ENCODE data around the gene GBX1.

The GBX1 gene

DNA sequence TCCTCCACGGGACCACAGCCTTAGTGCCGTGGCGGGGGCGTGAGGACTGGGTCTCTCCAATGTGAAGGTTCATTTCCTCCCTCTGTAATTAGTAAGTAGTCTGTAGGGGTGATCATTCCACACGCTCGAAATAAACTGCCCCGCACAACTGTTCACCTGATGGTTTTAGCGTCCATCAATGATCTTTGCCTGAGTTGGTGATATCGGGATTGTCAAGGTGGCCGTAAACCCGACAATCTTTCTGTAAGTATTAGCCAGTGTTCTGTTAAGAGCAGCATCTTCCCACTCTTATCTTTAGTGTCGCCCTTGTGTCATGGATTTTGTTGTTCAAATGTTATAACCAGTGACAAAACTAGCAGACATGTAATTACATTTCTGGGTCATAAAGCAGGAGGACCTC is 63.5 kb downstream of the GBX1 start:
- DNase-seq (ENCODE audit: low spot score), result no peak
- TF ChIP-seq, protein P1, sequence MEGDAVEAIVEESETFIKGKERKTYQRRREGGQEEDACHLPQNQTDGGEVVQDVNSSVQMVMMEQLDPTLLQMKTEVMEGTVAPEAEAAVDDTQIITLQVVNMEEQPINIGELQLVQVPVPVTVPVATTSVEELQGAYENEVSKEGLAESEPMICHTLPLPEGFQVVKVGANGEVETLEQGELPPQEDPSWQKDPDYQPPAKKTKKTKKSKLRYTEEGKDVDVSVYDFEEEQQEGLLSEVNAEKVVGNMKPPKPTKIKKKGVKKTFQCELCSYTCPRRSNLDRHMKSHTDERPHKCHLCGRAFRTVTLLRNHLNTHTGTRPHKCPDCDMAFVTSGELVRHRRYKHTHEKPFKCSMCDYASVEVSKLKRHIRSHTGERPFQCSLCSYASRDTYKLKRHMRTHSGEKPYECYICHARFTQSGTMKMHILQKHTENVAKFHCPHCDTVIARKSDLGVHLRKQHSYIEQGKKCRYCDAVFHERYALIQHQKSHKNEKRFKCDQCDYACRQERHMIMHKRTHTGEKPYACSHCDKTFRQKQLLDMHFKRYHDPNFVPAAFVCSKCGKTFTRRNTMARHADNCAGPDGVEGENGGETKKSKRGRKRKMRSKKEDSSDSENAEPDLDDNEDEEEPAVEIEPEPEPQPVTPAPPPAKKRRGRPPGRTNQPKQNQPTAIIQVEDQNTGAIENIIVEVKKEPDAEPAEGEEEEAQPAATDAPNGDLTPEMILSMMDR (IDR thresholded peaks at IDR 0.05; ENCODE audit: extremely low read depth, insufficient read depth, missing control alignments), result no peak
- in situ Hi-C loops (cut with MboI; ENCODE audit: low pct_unique_long_range_greater_than_20kb, low sequenced_read_pairs, unreplicated experiment), result no loop called here

GRCh38 chr7:151102991-151103390 is 64.5 kb downstream of the GBX1 start:
- DNase-seq (ENCODE audit: low spot score), result no peak
- in situ Hi-C loops (cut with MboI; ENCODE audit: low pct_unique_long_range_greater_than_20kb, low sequenced_read_pairs, unreplicated experiment), result no loop called here
- TF ChIP-seq, protein P1 (IDR thresholded peaks at IDR 0.05; ENCODE audit: extremely low read depth, insufficient read depth, missing control alignments), result no peak

DNA sequence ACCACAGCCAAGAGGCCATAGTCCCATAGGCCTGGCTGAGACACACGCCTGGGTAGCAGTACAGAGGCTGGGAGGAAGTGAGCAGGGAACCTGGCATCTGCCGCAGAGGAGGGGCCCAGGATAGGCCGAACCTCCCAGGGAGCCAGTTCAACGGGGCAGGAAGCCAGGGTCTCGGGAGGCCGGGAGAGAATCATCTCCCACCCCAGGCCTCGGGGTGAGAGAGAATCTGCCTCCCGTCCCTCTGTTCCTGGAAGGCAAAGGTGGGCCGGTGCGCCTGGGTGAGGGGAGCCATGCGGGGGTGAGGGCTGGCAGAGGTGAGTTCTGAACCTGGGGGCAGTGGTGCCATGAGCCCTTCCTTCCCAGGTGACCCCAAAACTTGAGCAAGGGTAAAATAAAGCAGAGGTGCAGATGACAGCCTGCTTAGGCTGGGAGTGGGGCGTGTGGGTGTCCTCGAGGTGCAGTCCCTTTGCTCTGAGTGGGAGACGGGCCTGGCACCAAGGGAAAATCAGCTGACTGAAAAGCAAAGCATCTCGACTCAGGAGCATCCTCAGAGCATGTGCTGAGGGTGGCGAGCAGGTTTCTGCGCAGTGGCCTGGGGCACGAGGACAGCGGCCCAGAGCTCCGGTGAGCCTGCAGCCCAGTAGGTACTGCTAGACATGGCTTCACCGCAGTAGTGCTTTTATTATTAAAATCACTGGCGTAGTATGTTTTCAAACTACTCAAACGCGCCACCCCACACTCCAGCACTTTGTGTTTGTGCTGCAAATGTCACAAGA is 65.7 kb downstream of the GBX1 start:
- no peak for DNase-seq (ENCODE audit: low spot score)
- TF ChIP-seq, protein P1 (IDR thresholded peaks at IDR 0.05; ENCODE audit: extremely low read depth, insufficient read depth, missing control alignments), result no peak
- in situ Hi-C loops (cut with MboI; ENCODE audit: low pct_unique_long_range_greater_than_20kb, low sequenced_read_pairs, unreplicated experiment), result no loop called here

DNA sequence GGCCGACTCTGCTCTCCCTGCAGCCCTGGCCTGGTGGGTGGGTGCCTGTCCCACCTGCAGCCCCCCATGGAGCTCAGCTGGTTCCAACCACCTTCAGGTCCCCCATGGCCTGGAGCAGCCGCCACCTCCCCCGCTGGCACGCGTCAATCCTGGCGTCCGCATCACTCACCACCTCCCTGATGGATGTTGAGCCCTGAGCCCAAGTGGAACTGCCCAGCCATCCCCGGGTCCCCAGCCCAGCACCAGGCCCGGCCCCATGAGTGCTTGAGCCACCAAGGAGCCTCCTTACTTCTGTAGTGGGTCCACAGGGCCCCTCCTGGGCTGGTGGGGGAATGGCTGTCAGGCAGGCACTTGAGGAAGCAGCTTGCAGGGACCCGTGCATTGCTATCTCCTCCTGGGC is 66.6 kb downstream of the GBX1 start:
- in situ Hi-C loops (cut with MboI; ENCODE audit: low pct_unique_long_range_greater_than_20kb, low sequenced_read_pairs, unreplicated experiment), result no loop called here
- TF ChIP-seq, protein P1 (IDR thresholded peaks at IDR 0.05; ENCODE audit: extremely low read depth, insufficient read depth, missing control alignments), result no peak
- DNase-seq (ENCODE audit: low spot score), result no peak

DNA sequence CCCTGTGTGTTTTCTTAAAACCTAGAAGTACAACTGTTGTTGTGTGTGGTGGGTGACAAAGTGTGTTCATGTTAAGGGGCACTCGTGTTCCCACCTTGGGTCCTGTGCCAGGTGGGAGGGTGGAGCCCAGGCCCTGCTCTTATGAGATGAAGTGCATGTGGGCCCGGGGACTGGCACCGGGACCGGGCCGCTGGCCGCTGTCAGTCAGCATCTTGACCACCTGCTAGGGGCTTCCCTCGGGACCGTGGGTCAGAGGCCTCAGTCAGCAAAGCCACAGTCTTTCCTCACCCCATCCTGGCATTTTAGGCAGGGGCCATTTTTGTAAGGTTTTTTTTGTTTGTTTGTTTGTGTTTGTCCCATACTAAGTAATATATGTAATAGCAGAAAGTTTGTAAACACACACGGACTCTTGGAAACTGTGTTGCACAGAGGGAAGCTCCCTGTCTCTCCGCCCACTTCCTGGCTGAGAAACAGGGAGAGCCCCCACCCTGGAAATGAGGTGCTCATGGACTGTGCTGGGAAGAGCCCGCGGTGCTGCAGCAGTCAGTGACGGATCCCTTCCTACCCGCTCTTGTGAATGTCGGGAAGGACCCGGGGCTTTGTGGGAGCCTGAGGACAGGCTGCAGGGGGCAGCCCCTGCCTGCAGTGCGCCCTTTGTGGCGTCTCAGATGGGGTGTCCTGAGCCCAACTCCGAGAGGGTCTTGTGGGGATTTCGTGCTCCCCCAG is 67.8 kb downstream of the GBX1 start:
- TF ChIP-seq, protein P1 (IDR thresholded peaks at IDR 0.05; ENCODE audit: extremely low read depth, insufficient read depth, missing control alignments), result no peak
- in situ Hi-C loops (cut with MboI; ENCODE audit: low pct_unique_long_range_greater_than_20kb, low sequenced_read_pairs, unreplicated experiment), result no loop called here

More for the DNA sequence above, 67.8 kb downstream of the GBX1 start:
- no peak for DNase-seq (ENCODE audit: low spot score)

Measured in GM13977 (cell line).